GM21390 (cell line): ENCODE results near the gene OSBPL8.
"Not testable (repeated sequence)": the region's sequence is repeated elsewhere in the genome, so short reads cannot be mapped to it uniquely, and the experiment has no call there.

ENCODE experiments used
- ATAC-seq: cut with Tn5 transposase; IDR thresholded peaks from one replicate; pipeline ENCODE4 v1.9.1; 2021; ENCODE audit not compliant: unreplicated experiment

Gene OSBPL8

GRCh38 chr12:76426160-76426559 is 133.4 kb downstream of the OSBPL8 start:
- ATAC-seq = no peak

DNA sequence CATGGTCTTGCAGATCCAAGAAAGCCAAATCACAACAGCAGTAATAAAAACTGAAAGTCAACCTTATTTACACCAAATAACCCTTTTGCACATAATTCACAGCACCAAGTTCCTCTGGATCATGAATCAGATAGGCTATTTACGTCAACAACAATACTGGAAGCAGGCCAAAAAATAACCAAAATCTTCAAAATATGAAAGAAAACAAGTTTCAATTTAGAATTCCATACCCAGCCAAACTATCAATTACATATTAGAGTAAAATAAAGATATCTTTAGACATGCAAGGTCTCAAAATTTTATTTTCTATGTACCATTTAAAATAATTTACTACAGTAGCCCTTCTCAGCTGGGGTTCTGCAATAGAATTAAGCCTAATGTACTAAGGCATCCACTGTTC is 134.6 kb downstream of the OSBPL8 start:
- no peak for ATAC-seq

DNA sequence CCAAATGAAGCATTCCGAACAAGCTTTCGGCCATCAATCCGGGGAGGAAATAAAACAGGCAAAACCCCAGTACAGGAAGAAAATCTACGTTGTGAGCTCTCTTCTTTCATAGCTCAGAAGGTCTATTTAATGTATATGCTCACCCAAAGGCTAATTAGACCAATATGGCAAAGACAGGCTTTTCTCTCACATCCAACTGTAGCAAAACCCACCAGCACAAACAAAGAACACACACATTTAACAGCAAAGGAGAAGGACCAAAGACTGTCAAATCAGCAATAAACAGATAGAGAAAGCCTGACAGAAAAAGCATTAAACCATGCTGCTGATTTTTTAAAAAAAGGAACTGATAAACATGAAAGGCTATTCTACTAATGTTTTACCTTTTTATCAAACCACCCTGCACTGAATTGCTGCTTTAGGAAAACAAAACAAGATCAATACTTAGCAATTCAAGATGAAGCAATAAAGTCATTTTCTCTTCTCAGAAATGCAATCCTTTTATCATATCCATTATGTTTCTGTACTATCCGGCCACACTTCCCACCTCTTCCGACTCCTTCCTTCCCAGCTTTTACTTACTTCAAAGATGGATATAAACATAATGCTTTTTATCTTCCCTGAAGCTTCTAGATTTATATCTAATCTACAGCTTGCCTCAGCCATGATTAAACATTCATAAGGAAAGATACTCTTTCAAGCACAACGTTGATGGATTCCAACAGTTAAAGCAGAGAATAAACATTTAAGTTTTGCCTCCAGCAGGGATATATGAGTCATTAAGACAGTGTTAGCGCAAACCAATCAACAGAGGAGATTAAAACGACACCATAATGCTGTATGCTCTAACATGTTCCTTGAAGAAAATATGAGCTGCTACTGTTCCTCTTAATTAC is 136.8 kb downstream of the OSBPL8 start:
- no peak for ATAC-seq

DNA sequence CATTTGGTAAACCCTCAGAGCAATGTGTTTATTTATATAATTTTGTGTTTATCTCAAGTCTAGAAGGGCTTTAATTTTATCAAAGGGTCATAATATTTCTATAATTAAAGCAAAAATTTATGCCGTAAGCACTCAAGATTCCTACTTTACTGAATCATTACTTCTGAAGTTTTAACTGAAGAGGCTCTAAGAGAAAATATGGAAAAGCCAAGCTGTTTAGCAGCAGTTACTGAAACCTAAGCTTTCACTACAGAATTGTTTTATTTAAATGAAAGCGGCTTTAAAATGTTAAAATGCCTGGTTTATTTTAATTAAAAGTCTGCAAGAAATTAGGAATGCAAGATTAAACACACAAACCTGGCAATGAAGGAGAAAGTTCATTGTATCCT is 137.4 kb downstream of the OSBPL8 start:
- ATAC-seq = no peak

- no peak for ATAC-seq
Observed at GRCh38 chr12:76421046-76421445, 138.5 kb downstream of the OSBPL8 start.

GRCh38 chr12:76420222-76420621 is 139.3 kb downstream of the OSBPL8 start:
- ATAC-seq = no peak

- peak; percentile 85 for ATAC-seq
Observed at GRCh38 chr12:76417116-76417515, 142.5 kb downstream of the OSBPL8 start.

GRCh38 chr12:76413121-76413520 is 146.4 kb downstream of the OSBPL8 start:
- ATAC-seq = no peak

- no peak for ATAC-seq
Observed at GRCh38 chr12:76410781-76411180, 148.8 kb downstream of the OSBPL8 start.

GRCh38 chr12:76410371-76410770 is 149.2 kb downstream of the OSBPL8 start:
- ATAC-seq = no peak

DNA sequence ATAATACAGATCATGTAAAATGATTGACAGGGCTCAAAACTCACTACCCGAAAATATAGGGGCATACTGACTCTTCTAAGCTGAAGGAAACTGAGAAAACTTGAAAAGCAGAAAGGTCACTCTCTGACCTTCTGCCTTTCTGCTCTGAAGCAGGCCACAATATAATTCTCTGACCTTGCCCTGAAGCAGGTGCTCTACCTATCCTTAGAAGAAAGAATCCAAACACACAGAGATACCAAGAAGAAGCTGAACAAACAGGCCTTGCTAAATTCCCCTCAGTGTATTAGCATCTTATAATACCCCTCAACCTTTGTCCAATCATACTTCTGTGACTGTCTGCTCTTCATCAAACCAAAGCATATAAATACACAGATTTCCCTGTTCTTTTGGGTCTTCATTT is 150.5 kb downstream of the OSBPL8 start:
- no peak for ATAC-seq

- no peak for ATAC-seq
Observed at GRCh38 chr12:76407710-76408109, 151.9 kb downstream of the OSBPL8 start.

DNA sequence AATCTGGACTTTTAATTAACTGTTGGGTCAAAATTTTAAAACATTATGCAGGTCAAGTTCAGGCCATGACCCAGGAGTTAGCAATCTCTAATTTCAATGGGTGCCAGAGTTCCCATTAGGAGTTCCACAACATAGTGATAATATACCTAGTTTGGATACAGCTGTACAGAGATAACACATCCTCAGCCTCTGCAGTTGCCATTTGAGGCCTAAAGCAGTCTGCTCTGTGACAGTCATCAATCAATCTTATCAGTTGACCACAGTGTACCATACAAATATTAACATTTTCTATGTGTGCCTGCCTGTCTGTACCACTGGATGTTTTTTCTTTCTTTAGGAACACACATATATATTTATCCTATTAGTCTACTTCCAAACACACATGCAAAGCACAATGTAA is 157.3 kb downstream of the OSBPL8 start:
- no peak for ATAC-seq

DNA sequence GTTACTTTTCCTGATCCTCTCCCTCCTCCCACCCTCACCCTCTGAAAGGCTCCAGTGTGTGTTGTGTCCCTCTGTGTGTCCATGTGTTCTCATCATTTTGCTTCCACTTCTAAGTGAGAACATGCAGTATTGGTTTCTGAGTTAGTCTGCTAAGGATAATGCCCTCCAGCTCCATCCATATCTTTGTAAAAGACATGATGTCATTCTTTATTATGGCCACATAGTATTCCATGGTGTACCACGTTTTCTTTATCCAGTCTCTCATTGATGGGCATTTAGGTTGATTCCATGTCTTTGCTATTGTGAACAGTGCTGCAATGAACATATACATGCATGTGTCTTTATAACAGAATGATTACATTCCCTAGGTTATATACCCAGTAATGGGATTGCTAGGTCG is 159.4 kb downstream of the OSBPL8 start:
- ATAC-seq = no peak

DNA sequence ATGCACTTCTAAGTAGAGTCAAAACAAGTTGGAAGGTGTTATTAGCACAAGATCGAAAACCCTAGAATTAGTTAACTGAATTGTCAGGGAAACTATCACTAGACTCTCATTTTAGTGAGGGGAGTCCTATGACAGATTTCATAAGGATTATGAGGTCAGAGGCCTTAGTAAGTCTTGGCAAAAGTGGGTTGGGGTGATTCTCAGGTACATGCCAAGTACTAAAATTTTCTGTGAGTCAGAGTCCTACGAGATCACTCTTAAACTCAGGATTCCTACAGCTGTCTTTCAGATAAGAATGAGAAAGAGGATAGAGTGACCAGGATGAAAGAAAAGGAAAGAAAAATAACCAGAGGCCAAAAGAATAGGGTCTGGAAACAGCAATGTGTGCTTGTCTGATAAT is 160.5 kb downstream of the OSBPL8 start:
- ATAC-seq = no peak

GRCh38 chr12:76398106-76398505 is 161.5 kb downstream of the OSBPL8 start:
- ATAC-seq = no peak

- no peak for ATAC-seq
Observed at GRCh38 chr12:76391461-76391860, 168.1 kb downstream of the OSBPL8 start.

DNA sequence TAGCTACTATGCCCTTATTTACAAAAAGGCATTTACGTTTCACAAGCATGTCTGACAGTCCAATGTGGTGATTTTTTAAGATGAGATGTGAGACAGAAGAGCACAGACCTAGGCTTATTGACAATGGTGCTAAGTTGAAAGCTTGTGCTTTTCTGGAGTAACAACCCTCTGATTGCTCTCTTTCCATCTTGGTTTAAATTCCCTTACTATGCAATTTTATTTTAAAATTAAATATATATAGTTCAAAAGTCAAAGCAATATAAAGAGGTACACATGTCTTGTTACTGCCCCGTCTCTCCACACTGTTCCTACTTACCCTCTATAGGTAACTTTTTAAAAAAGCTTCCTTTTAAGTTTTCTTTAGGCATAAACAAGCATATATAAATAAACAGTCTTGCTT is 172.0 kb downstream of the OSBPL8 start:
- no peak for ATAC-seq

- no peak for ATAC-seq
Observed at GRCh38 chr12:76384560-76384959, 175.0 kb downstream of the OSBPL8 start.

GRCh38 chr12:76383988-76384387 is 175.6 kb downstream of the OSBPL8 start:
- no peak for ATAC-seq

GRCh38 chr12:76379261-76379660 is 180.3 kb downstream of the OSBPL8 start:
- no peak for ATAC-seq

GRCh38 chr12:76376876-76377275 is 182.7 kb downstream of the OSBPL8 start:
- ATAC-seq = not testable (repeated sequence)

GRCh38 chr12:76375939-76376338 is 183.6 kb downstream of the OSBPL8 start:
- no peak for ATAC-seq
